SK-N-SH (cell line): ENCODE results near the gene SLC2A4. TPM values are rescaled to one million over a fixed set of nuclear protein-coding genes. Genes with fewer than 3 reads are reported as not detected.

Experiments used
- CTCF ChIA-PET: fragments of 300-600, 350-600 bp; formaldehyde crosslinking; extraction: SDS; loops from one replicate; lab custom pipeline; 2021; lab: Yijun Ruan, JAX
- POLR2A ChIA-PET: fragments of 350-600 bp; sonication (Branson Sonifier 250); formaldehyde crosslinking; extraction: SDS; loops from one replicate; lab custom pipeline; 2020; ENCODE audit warnings: antibody characterized with exemption, inconsistent platforms; lab: Yijun Ruan, JAX
- DNase-seq: peaks from one replicate; pipeline ENCODE4 v3.0.0; 2012
- H2AFZ ChIP-seq: fragments of 200-600 bp; sonication (generic); 2 replicates; pipeline ENCODE4 v1.8.1; 2016; ENCODE audit warnings: antibody characterized with exemption, mild to moderate bottlenecking, low read depth
- H3F3A ChIP-seq: fragments of 200-600 bp; sonication (generic); replicated peaks from 2 replicates; pipeline ENCODE3; 2016; ENCODE audit warnings: antibody characterized with exemption, mild to moderate bottlenecking; ENCODE audit not compliant: insufficient read depth
- H3K27ac ChIP-seq, 2 experiments: fragments of 200-500 bp in 1 of 2; fragments of 200-600 bp in 1 of 2; sonication (Bioruptor generic) in 1 of 2; sonication (generic), shearing (Covaris generic) in 1 of 2; 2 replicates each; pipeline versions ENCODE4 v1.5.1 to v1.6.1; 2014 to 2016; ENCODE audit warnings: low read depth in 2 of 2, inconsistent platforms in 1 of 2, low read length in 1 of 2, mild to moderate bottlenecking in 1 of 2, mixed read lengths in 1 of 2
- H3K27me3 ChIP-seq: fragments of 200-600 bp; sonication (generic), shearing (Covaris generic); 2 replicates; pipeline ENCODE4 v1.6.1; 2016; ENCODE audit warnings: mixed run types; ENCODE audit not compliant: insufficient read depth
- H3K36me3 ChIP-seq, 2 experiments: fragments of 200-500 bp in 1 of 2; fragments of 200-600 bp in 1 of 2; sonication (Bioruptor generic) in 1 of 2; sonication (generic) in 1 of 2; replicated peaks in 1 of 2; 2 replicates each; pipeline versions ENCODE3 to v1.5.1; 2014 to 2016; ENCODE audit warnings: low read length in 1 of 2, mild to moderate bottlenecking in 1 of 2; ENCODE audit not compliant: insufficient read depth in 2 of 2, control insufficient read depth in 1 of 2
- H3K4me1 ChIP-seq, 2 experiments: fragments of 200-500 bp in 1 of 2; fragments of 200-600 bp in 1 of 2; sonication (Bioruptor generic) in 1 of 2; sonication (generic), shearing (Covaris generic) in 1 of 2; 2 replicates each; pipeline versions ENCODE4 v1.5.1 to v1.6.1; 2014 to 2016; ENCODE audit warnings: low read depth in 1 of 2, low read length in 1 of 2, mixed run types in 1 of 2; ENCODE audit not compliant: insufficient read depth in 2 of 2, control insufficient read depth in 1 of 2
- H3K4me2 ChIP-seq: fragments of 200-600 bp; sonication (generic), shearing (Covaris generic); 2 replicates; pipeline ENCODE4 v1.6.1; 2017; ENCODE audit warnings: mixed run types
- H3K4me3 ChIP-seq, 2 experiments: fragments of 200-500 bp in 1 of 2; fragments of 200-600 bp in 1 of 2; sonication (Bioruptor generic) in 1 of 2; sonication (generic), shearing (Covaris generic) in 1 of 2; 2 replicates each; pipeline versions ENCODE4 v1.5.1 to v1.8.1; 2014 to 2016; ENCODE audit warnings: low read depth in 2 of 2, inconsistent platforms in 1 of 2, low read length in 1 of 2, mild to moderate bottlenecking in 1 of 2, mixed read lengths in 1 of 2, moderate library complexity in 1 of 2
- H3K79me2 ChIP-seq: fragments of 200-600 bp; sonication (generic); 2 replicates; pipeline ENCODE4 v1.8.1; 2017; ENCODE audit warnings: mild to moderate bottlenecking; ENCODE audit not compliant: insufficient read depth
- H3K9ac ChIP-seq: fragments of 200-600 bp; sonication (generic); 2 replicates; pipeline ENCODE4 v1.6.1; 2017; ENCODE audit warnings: mixed run types
- H3K9me2 ChIP-seq: fragments of 200-600 bp; sonication (generic); 2 replicates; pipeline ENCODE4 v1.6.1; 2017; ENCODE audit warnings: mixed run types
- H3K9me3 ChIP-seq: fragments of 200-600 bp; sonication (generic); 2 replicates; pipeline ENCODE4 v1.6.1; 2017; ENCODE audit warnings: mixed run types, mild to moderate bottlenecking, moderate library complexity
- H4K20me1 ChIP-seq: fragments of 200-600 bp; sonication (generic); 2 replicates; pipeline ENCODE4 v1.6.1; 2017; ENCODE audit warnings: mild to moderate bottlenecking, mixed run types; ENCODE audit not compliant: insufficient read depth
- EP300 ChIP-seq, 2 experiments: IDR thresholded peaks; 2 replicates each; pipeline versions ENCODE4 v1.4.0 to v1.6.1; 2012; ENCODE audit warnings: borderline replicate concordance in 1 of 2, low read depth in 1 of 2, low read length in 1 of 2
- FOSL2 ChIP-seq: IDR thresholded peaks from 2 replicates; pipeline ENCODE4 v1.4.0; 2012; ENCODE audit warnings: low read depth, mild to moderate bottlenecking, moderate library complexity, borderline replicate concordance
- FOXJ3 ChIP-seq: sonication (generic); formaldehyde crosslinking; IDR thresholded peaks from 2 replicates; pipeline ENCODE4 v1.5.1; 2020; ENCODE audit warnings: mild to moderate bottlenecking, missing genetic modification reagents
- GABPA ChIP-seq: IDR thresholded peaks from 2 replicates; pipeline ENCODE4 v1.4.0; 2012; ENCODE audit warnings: low read depth, mild to moderate bottlenecking
- MXI1 ChIP-seq: IDR thresholded peaks from 2 replicates; pipeline ENCODE4 v1.6.1; 2012; ENCODE audit warnings: mild to moderate bottlenecking, low read depth, low read length, improper control_type of control experiment
- NRF1 ChIP-seq: IDR thresholded peaks from 2 replicates; pipeline ENCODE4 v1.6.1; 2012; ENCODE audit warnings: low read depth, mild to moderate bottlenecking, low read length
- REST ChIP-seq: IDR thresholded peaks from 2 replicates; pipeline ENCODE4 v1.6.1; 2012; ENCODE audit warnings: mild to moderate bottlenecking, low read depth, low read length, moderate library complexity
- TCF12 ChIP-seq: IDR thresholded peaks from 2 replicates; pipeline ENCODE4 v1.4.0; 2012
- WGBS: methylation state at CpG from one replicate; pipeline ENCODE4 v1.1.6; 2017; ENCODE audit warnings: low lambda C conversion rate; 5-methylcytosine and 5-hydroxymethylcytosine counted together
- polyA plus RNA-seq, 3 experiments: library from polyadenylated mRNA; depleted of rRNA; stranded (reverse); fragments of >200 nt; gene quantifications; 2 replicates each; pipeline ENCODE4 v1.2.3, GENCODE V29; 2012
- TF ChIP-seq, protein P1 (sequence below): IDR thresholded peaks from 2 replicates; pipeline ENCODE4 v1.4.0; 2012; ENCODE audit warnings: low read depth, borderline replicate concordance
- TF ChIP-seq, protein P2 (sequence below): IDR thresholded peaks from 2 replicates; pipeline ENCODE4 v1.4.0; 2012; ENCODE audit warnings: low read depth
- TF ChIP-seq, protein P3 (sequence below): fragments of 150-350 bp; IDR thresholded peaks from 2 replicates; pipeline ENCODE4 v1.6.1; 2016; ENCODE audit warnings: mild to moderate bottlenecking, low read depth, low read length
- TF ChIP-seq, protein P4 (sequence below): IDR thresholded peaks from 2 replicates; pipeline ENCODE4; 2012

Gene SLC2A4
- polyA plus RNA-seq, 1 of the 3 experiments (the other 2 are of a cell fraction) = 0.44 TPM

DNA sequence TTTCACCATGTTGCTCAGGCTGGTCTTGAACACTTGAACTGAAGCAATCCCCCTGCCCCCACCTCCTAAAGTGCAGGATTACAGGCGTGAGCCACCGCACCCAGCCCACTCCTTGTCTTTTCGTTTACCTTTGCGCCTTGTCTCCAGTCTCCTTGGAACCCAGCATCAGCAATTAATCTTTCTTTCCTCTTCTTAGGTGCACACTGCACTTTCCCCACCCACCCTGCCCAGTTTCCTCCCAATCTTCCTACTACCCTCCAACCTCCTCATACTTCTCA is 17.8 kb upstream of the SLC2A4 start:
- Histone ChIP-seq H3K4me2 (no peak overlapping the region), H3K4me3 (no peak overlapping the region), H2AFZ (peak overlapping the region; percentile 88; the same call in 1 of the 2 replicates), H3K9ac (no peak overlapping the region), H3K27me3 (no peaks in the 10 kb centered on the region), H4K20me1 (no peaks in the 10 kb centered on the region), H3K4me1 (peaks cover 0 to 6% of the 10 kb centered on the region in 2 experiments; a peak in 2 of 4 replicates), H3K27ac (no peak overlapping the region; a peak in 1 of 4 replicates), H3K9me3 (no peaks in the 10 kb centered on the region), H3K9me2 (no peaks in the 10 kb centered on the region), H3K36me3 (peaks cover 0 to 12% of the 10 kb centered on the region in 2 experiments), H3K79me2 (no peaks in the 10 kb centered on the region), H3F3A (peaks cover 31% of the 10 kb centered on the region)
- TF ChIP-seq, protein P1, sequence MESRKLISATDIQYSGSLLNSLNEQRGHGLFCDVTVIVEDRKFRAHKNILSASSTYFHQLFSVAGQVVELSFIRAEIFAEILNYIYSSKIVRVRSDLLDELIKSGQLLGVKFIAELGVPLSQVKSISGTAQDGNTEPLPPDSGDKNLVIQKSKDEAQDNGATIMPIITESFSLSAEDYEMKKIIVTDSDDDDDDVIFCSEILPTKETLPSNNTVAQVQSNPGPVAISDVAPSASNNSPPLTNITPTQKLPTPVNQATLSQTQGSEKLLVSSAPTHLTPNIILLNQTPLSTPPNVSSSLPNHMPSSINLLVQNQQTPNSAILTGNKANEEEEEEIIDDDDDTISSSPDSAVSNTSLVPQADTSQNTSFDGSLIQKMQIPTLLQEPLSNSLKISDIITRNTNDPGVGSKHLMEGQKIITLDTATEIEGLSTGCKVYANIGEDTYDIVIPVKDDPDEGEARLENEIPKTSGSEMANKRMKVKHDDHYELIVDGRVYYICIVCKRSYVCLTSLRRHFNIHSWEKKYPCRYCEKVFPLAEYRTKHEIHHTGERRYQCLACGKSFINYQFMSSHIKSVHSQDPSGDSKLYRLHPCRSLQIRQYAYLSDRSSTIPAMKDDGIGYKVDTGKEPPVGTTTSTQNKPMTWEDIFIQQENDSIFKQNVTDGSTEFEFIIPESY = no peak
- TF ChIP-seq EP300 (IDR thresholded peaks at IDR 0.05; ENCODE audit: borderline replicate concordance in 1 of 2, low read depth in 1 of 2, low read length in 1 of 2) = no peak
- no peak for TF ChIP-seq GABPA
- TF ChIP-seq, protein P2, sequence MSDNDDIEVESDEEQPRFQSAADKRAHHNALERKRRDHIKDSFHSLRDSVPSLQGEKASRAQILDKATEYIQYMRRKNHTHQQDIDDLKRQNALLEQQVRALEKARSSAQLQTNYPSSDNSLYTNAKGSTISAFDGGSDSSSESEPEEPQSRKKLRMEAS = no peak
- no peak for TF ChIP-seq REST
- no peak for TF ChIP-seq FOSL2
- TF ChIP-seq, protein P3, sequence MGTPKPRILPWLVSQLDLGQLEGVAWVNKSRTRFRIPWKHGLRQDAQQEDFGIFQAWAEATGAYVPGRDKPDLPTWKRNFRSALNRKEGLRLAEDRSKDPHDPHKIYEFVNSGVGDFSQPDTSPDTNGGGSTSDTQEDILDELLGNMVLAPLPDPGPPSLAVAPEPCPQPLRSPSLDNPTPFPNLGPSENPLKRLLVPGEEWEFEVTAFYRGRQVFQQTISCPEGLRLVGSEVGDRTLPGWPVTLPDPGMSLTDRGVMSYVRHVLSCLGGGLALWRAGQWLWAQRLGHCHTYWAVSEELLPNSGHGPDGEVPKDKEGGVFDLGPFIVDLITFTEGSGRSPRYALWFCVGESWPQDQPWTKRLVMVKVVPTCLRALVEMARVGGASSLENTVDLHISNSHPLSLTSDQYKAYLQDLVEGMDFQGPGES = no peak
- no peak for TF ChIP-seq NRF1
- peak; percentile 7 for DNase-seq
- POLR2A ChIA-PET = interaction anchor here (0.6 kb wide), 1 partner anchor 199 kb away, joined by 4 read pairs; no protein-coding TSS in a partner anchor
- WGBS = 81% methylated on average over 4 of the region's 4 CpGs
- CTCF ChIA-PET = interaction anchor here (0.8 to 2.7 kb wide), 3 partner anchors 16 to 220 kb away, joined by 3 to 16 read pairs (median 3); partner anchors contain the start of gene SLC16A11

DNA sequence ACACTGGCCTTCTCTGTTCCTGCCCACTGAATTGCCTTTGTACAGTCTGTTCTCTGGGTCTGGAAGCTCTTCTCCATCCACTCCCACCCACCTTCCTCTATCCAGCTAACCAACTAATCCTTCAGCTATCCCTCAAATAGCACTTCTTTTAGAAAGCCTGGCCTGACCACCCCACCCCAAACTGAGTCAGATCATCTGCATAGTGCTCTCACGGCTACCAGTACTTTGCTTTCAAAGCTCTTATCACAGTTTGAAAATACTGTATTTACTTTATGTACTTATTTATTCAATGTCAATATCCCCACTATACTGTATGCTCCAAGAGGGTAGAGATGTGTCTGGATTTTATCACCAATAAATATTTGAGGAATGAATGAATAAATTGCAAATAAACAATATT is 14.7 kb upstream of the SLC2A4 start:
- Histone ChIP-seq H2AFZ (no peak overlapping the region), H3K79me2 (no peaks in the 10 kb centered on the region), H3K27ac (peak overlapping the region in 1 of 2 experiments; percentile 46; a peak in 1 of 4 replicates), H3K9ac (no peak overlapping the region), H3K36me3 (no peaks in the 10 kb centered on the region), H3K4me2 (no peak overlapping the region), H4K20me1 (no peaks in the 10 kb centered on the region), H3K4me3 (no peak overlapping the region), H3K9me3 (no peaks in the 10 kb centered on the region), H3K27me3 (no peaks in the 10 kb centered on the region), H3K4me1 (peaks cover 0 to 6% of the 10 kb centered on the region in 2 experiments; a peak in 2 of 4 replicates), H3F3A (peaks cover 21% of the 10 kb centered on the region), H3K9me2 (no peaks in the 10 kb centered on the region)
- ChIA-PET CTCF (interaction anchor here (1.2 to 2.0 kb wide), 4 partner anchors 15 to 89 kb away, joined by 4 to 12 read pairs (median 5); partner anchors contain the start of gene SLC2A4), POLR2A (no interaction called here)
- no peak for DNase-seq
- WGBS = 62% methylated on average over 1 of the region's 1 CpG
- TF ChIP-seq, protein P4, sequence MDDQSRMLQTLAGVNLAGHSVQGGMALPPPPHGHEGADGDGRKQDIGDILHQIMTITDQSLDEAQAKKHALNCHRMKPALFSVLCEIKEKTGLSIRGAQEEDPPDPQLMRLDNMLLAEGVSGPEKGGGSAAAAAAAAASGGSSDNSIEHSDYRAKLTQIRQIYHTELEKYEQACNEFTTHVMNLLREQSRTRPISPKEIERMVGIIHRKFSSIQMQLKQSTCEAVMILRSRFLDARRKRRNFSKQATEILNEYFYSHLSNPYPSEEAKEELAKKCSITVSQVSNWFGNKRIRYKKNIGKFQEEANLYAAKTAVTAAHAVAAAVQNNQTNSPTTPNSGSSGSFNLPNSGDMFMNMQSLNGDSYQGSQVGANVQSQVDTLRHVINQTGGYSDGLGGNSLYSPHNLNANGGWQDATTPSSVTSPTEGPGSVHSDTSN = no peak
- TF ChIP-seq TCF12 (no peak), MXI1 (no peak), FOXJ3 (CRISPR knock-in tag) (no peak), REST (no peak)
- TF ChIP-seq, protein P2 = no peak
